Activated gamma-delta T cell treated with Interleukin-2 at 50 U/mL for 16 hours (primary cell): ENCODE results near the gene DPP8.
"Not testable (repeated sequence)": the region's sequence is repeated elsewhere in the genome, so short reads cannot be mapped to it uniquely, and the experiment has no call there.

Experiments
- DNase-seq: peaks from one replicate; pipeline ENCODE4 v3.0.0-alpha.2; 2020

The DPP8 gene

DNA sequence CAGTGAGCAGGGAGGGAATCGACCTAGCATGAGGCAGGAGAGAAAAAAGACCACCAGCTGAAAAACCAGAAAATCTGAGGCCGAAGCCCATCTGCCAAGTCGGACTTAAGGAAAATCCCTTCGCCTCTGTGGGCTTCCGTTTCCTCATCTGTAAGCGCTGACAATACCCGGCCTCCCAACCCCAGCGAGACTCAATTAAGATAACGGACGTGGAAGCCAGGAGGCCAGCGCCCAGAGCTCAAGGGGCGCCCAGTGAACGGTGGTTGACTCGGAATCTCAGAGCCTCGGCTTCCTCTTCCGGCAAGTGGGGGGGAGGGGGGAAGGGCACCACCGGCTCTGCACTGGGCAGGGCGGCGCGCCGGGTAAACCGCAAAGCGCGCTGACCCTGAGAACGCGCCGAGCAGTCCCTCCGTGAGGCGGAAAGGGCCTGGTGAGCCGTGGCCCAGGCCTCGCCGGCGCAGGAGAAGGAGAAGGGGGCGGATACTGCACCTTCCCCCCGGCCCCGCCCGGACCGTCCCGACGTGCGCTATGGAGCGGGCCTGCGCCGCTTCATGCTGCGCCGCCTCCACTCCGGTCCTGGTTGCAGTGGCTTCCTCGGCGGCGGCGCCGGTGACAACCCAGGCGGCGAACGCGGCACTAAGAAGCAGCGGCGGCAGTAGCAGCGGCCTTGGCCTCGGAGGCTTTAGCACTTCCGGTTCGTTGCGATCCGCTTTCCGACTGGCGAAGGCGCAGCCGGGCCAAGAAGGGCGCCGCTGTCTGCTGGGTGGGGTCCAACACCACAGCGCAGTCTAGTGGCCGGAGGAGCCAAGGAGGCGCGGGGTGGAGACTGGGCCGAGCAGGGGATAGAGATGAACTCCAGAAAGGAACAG, at the start of gene DPP8:
Gene DPP8 (minus strand): TSS at position 693 of the 869 bp plus-strand sequence. CDS start 5,136 bp downstream, outside the sequence.
- DNase-seq = peak; percentile 93

- no peak for DNase-seq
Measured at GRCh38 chr15:65561934-65562333, 44.4 kb upstream of the DPP8 start.

DNA sequence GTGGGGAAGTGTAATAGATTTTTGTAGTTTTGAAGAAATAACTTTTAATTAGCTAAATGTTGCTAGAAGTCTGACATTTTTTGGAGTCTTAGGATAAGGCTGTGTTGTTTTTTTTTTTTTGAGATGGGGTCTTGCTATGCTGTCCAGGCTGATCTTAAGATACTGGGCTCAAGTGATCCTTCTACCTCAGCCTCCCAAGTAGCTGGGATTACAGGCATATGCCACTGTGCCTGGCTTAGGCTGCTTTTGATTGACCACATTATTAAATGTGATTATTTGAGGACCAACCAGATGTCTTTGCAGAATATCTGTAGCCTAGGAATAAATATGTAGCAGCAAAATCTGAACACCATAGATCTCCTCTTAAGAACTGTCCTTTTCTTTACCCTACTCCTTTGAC, 42.5 kb upstream of the DPP8 start:
- DNase-seq = no peak

- no peak for DNase-seq
Measured at GRCh38 chr15:65558997-65559760, 41.7 kb upstream of the DPP8 start.

GRCh38 chr15:65558336-65558735, 40.8 kb upstream of the DPP8 start:
- no peak for DNase-seq

GRCh38 chr15:65556622-65557021, 39.1 kb upstream of the DPP8 start:
- DNase-seq = no peak

- no peak for DNase-seq
Measured at GRCh38 chr15:65553691-65554090, 36.2 kb upstream of the DPP8 start.

- DNase-seq = not testable (repeated sequence)
Measured at GRCh38 chr15:65552851-65553250, 35.4 kb upstream of the DPP8 start.

DNA sequence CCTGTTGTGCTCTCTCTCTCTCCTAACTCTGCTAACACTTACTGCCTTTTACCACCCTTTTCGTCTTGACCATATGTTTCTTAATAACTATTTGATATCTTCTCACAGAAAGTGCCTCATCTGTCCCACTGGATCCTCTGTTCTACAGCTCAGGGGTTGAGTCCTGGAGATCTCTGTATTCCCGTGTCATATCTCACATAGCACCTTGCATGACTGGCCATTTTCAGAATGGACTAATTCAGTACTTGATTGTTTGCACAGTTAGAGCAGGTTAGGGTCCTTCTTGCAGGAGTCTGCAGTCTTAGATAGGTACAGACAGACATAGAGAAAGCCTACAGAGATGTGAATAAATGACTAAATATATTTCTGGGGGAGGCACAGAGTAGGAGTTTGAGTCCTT, 33.7 kb upstream of the DPP8 start:
- no peak for DNase-seq

GRCh38 chr15:65550681-65551098, 33.2 kb upstream of the DPP8 start:
- no peak for DNase-seq

DNA sequence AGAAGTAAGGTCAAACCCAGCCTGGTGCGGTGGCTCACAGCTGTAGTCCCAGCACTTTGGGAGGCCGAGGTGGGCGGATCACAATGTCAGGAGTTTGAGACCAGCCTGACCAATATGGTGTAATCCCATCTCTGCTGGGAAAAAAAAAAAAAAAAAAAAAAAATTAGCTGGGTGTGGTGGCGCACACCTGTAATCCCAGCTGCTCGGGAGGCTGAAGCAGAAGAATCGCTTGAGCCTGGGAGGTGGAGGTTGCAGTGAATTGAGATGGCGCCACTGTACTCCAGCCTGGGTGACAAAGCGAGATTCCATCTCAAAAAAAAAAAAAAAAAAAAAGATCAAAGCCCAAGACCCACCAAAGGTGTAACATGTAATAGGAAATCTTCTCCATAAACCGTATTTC, 31.8 kb upstream of the DPP8 start:
- DNase-seq = not testable (repeated sequence)

GRCh38 chr15:65547841-65548240, 30.4 kb upstream of the DPP8 start:
- DNase-seq = no peak

DNA sequence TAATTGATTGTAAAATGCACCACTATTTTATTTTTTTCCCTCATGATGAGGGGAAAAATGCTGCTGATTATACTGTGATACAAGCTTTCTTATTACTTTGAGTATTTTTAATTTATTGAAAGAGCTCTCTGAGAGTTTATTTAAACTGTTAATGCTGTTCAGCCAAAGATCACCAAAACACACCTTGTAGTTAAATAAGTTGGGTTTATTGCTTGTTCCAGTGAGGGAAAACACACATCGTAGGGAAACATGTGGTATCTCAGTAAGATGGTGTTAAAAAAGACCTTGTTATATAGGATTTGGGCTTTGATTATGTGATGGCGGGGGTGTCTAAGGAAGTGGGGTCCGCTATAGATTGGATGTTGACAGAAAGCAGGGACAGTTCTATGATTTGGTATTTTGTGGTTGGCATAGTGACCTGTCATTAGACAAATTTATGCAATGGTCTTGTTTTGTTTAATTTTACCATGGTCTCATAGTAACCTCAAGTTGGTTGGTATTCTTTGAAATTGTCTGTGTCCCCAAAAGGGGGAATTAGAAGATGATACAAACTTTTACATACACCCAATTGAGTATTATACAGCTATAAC, 23.8 kb upstream of the DPP8 start:
- DNase-seq = no peak

DNA sequence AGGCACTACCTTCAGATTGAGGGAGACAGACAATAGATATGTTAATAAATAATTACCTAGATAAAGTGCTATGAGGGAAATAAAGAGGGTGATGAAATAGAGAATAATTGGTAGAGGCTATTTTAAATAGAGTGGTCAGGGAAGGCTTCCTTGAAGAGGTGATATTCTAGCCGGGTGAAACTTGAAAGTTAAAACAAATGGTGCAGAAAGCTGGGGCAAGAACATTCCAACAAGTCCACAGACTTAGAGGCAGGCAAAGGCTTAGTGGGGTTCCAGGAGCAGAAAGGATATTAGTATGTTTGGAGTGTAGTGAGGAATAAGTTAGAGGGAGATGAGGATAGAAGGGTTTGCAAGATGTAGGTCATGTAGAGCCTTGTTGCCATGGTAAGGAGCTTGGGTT, 22.8 kb upstream of the DPP8 start:
- DNase-seq = no peak

DNA sequence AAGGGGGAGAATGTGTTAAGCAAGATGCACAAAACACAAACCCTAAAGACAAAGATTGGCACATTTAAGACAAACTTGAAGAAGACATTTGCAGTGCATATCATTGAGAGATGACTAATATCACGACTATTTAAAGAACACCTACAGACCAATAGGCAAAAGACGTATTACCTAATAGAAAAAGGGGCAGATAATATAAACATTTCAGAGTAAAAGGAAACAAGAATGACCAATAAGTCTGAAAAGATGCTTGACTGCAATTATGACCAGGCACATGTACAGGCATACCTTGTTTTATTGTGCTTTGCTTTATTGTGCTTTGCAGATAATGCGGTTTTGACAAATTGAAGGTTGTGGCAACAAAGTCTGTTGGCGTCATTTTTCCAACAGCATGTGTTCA, 17.7 kb upstream of the DPP8 start:
- no peak for DNase-seq

DNA sequence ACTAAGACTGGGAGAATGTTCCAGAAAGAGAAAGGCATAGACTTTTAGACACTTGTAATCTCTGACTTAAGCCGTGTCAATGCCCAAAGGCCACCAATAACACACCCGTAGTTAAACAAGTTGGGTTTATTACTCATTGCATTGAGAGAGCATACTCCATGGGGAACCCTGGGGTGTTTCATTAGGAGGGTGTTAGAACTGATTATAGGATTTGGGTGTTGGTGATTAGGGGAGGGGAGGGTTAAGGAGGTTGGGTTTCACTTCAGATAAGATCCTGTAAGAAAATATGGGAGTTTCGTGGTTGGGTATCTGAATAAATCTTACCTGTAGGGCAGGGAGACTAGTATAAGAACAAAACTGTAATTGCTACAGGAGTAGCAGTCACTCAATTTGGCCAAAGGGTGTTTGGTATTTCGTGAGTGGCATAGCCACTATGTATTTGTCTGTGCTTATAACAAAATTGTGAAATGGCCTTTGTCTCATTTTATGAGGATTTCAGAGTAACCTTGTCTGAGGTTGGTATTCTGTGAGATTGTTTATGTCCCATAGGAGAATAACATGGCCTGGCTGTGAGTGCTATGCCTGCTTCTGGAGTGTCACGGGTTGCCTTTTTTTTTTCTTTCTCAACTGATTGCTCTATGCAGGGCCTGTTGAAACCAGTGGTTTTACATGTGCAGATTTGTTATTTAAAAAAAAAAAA, 15.7 kb upstream of the DPP8 start:
- DNase-seq = no peak

DNA sequence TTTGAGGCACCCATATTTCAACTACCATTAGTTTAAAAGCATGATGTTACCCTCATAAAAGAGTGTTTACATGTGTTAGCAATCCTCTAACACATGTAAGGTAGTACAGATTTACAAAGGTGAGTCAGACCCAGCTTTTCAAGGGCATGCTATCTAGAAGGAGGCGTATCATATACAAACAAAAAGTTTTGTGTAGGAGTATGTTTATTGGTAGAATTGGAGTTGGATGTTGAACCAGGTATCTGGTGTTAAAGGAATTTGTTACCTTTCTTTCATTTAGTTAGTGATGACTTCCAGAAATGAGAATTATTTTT, 15.2 kb upstream of the DPP8 start:
- DNase-seq = no peak

DNA sequence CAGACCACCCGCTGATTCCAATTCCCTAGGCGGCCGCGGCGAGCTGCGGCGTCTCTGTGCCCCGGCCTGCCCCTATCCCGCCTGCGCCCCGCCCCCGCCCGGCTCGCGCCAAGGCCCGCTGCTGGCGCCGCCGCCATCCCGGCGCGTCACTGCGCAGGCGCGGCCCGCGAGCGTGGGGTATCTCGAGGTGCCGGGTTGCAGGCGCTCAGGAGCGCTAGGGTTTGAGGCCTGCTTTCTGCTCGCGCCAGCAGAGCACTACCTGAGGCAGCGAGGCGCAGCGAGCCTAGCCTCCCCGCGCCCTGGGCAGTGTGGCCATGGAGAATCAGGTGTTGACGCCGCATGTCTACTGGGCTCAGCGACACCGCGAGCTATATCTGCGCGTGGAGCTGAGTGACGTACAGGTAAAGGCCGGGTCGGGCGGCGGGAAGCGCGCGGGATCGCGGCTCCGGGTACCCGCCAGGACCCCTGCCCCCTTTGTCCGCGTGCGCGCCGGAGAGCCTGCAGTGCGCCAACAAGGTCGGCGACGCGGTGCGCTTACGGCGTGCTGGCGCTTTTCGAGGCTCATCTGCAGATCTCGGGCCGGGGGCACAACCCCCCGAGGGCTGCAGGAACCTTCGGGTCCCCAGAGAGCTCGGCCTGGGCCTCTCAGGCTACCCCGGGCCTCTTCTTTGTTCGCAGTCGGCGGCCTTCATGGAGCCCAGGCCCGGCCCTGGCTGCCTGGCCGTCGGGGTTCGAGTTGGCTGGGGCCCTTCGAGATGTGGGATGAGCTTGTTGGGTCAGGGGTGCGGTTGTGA, 13.0 kb upstream of the DPP8 start, which contains the start of gene HACD3:
Gene HACD3 (plus strand): TSS at position 146 of the 794 bp plus-strand sequence. CDS start 169 bp downstream, at position 315.
- DNase-seq = peak; percentile 87

DNA sequence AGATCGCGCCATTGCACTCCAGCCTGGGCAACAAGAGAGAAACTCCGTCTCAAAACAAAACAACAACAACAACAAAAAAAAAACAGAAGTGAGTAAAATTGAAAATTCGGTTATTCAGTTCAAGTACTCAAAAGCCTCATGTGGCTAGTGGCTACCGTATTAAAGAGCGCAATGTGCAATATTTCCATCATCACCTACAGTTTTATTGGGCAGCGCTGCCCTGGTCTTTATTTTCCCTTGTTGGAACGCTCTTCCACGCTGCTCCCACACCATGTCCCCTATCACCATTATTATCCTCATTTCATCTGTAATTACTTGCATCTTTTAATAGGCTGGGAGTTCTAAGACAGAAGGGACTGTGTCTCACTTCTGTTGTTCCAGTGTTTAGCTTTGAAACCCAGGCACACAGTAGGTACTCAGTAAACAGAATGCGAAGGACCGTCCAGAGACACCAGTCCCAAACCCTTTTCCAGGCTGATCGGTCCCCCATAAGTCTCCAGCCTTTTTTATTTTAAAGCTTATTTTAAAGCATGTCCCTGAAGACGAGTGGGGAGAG, 12.4 kb upstream of the DPP8 start:
- DNase-seq = no peak

DNA sequence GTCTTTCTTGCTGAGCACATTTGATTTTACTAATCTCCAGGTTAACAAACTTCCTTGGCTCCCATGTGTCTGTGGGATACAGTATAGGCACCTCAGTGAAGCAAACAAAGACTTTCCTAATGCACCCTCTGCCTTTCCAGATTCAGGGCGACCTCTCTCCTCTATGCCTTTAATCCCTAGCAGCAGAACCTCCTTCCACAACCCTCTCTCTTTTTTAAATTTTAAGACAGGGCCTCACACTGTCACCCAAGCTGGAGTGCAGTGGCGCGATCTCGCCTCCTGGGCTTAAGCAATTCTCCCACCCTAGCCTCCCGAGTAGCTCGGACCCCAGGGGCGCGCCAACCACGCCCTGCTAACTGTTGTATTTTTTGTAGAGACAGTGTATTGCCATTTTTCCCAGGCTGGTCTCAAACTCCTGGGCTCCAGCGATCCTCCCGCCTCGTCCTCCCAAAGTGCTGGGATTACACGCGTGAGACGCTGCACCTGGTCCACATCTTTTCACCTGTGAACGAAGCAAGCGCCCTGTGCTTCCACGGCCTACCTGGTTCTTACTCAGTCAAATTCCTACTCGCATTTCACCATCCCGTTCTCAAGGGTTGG, 11.1 kb upstream of the DPP8 start:
- DNase-seq = no peak

GRCh38 chr15:65525622-65526021, 8.1 kb upstream of the DPP8 start:
- DNase-seq = no peak

- no peak for DNase-seq
Measured at GRCh38 chr15:65524226-65524625, 6.7 kb upstream of the DPP8 start.
